HG03558 (cell line): Measurements from ENCODE around the gene SEMA6B.
"Not testable (repeated sequence)": the region's sequence is repeated elsewhere in the genome, so short reads cannot be mapped to it uniquely, and the experiment has no call there.

ENCODE experiments used
- ATAC-seq: cut with Tn5 transposase; IDR thresholded peaks from one replicate; pipeline ENCODE4 v1.9.1; 2021; ENCODE audit warnings: moderate number of reproducible peaks; ENCODE audit not compliant: unreplicated experiment; ENCODE audit errors: extremely low read depth

Gene SEMA6B

DNA sequence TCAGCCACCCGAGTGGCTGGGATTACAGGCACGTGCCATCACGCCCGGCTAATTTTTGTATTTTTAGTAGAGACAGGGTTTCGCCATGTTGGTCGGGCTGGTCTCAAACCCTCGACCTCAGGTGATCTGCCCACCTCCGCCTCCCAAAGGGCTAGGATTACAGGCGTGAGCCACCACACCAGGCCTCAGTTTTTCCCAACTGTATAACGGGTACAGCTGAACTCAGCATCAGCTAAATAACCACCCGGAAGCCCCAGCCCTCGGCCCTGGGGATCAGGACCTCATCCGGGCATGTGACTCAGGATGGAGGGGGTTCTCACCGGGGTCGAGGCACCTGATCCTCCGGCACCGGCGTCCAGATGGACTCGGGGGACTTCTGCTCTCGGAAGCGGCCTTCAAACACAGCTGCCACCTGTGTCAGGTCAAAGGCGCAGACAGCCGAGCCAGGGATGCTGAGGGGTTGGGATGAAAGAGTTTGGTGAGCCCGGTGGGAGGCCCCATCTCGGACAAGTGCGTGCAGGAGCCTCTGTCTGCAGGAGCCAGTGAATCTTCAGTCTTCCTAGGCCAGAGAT is 8.9 kb downstream of the SEMA6B start:
- no peak for ATAC-seq

DNA sequence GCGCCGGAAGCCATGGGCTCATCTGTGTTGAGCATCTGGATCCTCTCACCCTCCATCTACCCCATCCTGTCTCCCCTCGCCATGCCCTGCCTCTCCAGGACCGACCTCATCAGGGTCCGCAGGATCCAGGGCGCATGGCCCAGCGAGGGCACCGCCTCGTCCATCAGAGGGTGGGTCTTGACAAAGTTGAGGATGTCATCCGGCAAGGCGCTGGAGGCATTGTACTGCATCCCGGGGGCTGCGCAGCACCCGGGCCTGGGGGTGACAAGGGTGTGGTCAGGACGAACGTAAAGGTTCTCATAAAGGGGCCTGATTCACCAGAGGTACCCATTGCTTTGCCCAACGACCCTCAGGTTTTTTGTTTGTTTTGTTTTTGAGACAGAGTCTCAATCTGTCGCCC is 9.5 kb downstream of the SEMA6B start:
- ATAC-seq, result no peak

DNA sequence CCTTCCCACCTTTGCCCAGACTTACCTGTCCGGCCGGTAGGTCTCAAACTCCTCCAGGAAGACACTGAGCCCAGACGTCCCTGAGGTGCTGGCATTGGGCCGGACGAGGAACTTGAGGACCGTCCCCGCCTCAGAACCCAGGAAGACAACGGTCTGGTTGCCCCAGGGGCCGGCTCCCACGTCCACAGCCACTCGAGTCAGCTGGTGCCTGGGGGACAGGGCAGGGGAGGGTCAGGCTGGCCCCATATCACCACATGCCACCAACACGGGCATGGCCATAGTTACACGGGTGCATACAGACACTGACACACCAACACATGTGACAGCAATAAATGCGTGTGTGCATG is 11.3 kb downstream of the SEMA6B start:
- no peak for ATAC-seq

DNA sequence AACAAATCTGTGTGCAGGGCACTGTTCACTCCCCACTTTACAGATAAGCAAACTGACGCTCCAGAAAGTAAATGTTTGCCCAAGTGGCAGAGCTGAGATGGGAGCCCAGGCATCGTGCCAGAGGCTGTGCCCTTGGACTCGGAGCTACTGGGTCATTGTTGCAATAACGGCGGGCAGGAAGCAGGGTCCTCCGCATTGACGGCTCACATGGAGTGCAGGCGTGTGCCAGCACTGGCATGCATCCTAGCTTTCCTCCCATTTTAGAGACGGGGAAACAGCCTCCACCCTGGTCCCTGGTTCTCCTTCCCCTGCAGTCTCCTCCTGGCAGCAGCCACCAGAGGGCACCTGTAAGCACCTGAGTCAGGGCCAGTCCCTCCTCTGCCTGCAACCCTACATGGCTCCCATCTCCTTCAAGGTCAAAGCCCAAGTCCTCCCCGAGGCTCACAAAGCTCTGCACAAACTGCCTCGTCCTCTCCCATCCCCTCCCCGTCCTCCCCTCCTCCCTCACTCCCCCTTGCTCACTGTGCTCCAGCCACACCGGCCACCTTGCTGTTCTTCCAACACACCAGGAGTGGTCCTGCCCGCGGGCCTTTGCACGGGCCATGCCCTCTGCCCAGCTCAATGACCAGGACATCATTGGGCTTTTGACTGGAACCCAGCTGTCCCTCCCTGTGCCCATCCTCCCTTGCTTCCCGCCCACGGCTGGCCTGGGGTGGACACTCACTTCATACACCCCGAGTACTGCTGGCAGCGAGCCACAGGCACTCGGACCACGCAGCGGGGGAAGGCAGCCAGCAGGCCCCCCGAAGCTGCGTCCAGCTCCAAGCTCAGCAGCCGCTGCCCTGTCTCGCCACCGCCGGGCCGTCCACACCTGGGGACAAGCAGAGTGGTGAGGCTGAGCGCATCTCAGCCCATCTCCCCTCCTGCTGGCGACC is 11.9 kb downstream of the SEMA6B start:
- ATAC-seq, result no peak

DNA sequence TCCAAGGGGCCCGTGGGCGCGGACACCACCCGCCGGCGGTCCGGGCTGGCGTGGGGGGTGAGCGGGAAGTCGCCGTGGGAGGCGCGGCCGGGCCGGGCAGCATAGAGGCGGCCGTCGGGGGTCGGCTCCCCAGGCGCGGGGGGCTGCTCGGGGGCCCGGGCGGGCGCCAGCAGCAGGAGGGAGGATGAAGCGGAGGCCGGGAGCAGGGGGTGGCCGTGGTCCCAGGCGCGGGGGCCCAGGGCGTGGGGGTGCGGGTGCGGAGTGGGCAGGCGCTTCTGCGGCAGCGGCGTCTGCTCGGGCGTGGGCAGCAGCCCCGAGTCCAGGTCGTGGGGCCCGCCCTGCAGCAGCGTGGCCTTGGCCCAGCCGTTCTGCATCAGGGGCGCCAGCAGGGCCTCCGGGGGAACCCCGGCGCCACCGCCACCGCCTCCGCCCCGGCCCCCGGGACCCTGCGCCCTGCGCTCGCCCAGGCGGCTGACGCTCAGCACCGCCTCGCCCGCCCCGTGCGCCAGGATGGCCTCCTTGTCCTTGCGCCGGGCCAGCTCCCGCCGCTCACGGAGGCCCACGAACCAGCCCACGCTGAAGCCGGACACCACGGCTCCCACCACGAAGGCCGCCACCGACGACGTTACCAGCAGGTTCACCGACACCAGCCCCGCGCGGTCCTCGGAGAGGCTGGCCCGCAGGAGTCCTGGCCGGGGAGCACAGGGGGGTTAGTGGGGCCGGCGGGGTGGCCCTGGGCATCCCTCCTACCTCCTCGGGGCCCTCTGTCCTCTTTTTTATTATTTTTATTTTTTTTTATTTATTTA is 15.4 kb downstream of the SEMA6B start:
- ATAC-seq, result no peak

DNA sequence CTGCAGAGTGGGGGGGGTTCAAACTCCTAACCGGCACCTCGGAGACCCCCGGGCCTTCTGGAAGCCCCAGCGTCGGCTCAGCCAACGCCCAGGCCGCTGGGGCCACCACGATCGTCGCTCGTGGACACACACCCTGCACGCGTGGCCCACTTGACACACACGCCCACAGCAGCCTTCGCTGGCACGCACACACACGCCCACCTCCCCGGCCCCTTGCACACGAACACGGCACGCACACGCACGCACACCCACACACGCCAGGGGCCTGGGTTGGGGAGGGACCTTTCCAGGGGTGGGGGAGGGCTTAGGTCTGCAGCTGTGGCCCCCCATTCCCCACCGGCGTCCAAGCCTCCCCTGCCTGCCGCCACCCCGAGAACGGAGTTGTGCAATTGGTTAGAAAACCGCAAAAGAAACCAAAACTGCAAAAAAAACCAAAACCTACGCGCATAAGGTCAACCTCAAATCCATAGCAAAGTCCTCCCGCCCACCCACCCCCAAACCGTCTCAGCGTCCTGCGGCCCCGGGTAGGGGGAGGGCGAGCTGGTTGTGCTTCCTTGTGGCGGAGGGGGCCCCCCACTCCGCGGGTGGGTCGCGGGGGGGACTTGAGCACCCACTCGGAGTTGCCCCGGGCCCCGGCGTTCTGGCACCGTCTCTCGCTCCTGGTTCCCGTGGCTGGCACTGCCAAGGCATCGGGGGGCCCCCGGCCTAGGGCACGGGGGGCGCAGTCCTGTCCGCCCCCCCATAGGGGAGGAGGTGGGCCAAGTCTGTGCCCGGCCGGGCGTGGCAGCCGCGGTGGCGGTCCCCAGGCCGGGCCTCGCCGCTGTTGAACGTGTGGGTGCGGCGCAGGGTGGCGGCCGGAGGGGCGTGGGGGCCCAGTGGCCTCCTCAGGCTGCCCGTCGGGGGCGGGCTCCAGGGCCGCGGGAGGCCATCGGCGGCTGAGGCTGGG is 16.3 kb downstream of the SEMA6B start:
- no peak for ATAC-seq

DNA sequence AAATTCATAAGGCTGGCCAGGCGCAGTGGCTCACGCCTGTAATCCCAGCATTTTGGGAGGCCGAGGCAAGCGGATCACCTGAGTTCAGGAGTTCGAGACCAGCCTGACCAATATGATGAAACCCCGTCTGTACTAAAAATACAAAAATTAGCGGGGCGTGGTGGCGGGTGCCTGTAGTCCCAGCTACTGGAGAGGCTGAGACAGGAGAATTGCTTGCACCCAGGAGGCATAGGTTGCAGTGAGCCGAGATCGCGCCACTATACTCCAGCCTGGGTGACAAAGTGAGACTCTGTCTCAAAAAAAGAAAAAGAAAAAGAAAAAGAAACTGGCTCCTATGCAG is 17.7 kb downstream of the SEMA6B start:
- not testable (repeated sequence) for ATAC-seq

DNA sequence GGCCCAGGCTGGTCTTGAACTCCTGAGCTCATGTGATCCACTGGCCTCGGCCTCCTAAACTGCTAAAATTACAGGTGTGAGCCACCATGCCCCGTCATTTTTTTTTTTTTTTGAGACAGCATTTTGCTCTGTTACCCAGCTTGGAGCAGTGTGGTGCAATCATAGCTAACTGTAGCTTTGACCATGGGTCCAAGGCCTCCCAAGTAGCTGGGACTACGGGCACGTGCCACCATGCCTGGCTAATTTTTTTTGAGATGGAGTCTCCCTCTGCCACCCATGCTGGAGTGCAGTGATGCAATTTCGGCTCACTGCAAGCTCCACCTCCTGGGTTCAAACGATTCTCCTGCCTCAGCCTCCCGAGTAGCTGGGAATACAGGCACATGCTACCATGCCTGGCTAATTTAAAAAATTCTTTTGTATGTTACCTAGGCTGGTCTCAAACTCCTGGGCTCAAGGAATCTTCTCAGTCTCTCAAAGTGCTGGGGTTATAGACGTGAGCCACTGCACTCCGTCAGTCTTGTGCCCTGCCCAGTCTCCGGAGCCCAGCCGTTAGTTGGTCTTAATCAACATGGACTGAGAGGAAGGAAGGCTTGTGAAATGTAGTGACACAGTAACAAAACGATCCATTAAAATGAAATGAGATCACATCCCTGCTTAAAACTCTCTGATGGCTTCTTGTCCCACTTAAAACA is 18.2 kb downstream of the SEMA6B start:
- ATAC-seq, result no peak

DNA sequence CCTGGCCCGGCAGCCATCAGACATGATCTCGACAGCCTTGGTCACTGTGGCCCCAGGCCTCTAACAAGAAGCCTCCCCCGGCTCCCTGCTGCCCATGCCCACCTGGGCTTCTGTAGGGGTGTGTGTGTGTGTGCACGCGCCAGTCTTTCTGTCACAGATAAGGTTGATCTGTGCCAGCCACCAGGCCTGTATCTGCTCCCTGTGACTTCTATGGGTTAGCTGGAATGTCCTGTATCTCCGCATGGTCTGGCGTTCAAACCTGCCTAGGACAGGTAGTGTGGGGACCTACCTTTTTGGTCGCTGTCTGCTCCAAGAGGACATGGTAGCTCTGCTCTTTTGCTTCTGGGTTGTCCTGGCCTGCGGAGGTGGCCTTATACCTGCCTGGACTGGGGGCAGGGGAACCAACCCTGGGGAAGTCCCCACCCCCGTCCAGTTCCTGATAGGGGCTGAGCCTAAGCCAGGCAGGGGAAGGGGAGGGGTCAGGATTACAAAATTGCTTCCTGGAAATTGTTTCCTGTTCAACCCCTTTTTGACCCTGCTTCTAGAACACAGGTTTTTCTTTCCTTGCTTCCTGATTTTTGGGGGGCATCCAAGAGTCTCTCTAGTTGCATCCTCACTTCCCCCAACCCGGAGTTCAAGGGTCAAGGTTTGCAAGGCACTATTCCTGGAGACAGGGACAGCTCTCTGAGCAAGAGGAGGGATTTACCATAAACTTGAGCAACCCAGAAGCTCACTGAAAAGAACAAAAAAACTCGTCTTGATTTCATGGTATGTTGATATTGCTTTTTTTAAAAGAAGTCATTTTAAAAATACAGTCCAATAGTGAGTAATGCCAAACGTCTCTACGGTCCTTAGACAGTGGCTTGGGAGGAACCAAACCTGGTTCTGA is 19.5 kb downstream of the SEMA6B start, which contains the start of gene LRG1:
TSS of gene LRG1 (minus strand) at position 344 of the 889 bp plus-strand sequence. CDS start at position 321, 23 bp downstream.
- no peak for ATAC-seq

DNA sequence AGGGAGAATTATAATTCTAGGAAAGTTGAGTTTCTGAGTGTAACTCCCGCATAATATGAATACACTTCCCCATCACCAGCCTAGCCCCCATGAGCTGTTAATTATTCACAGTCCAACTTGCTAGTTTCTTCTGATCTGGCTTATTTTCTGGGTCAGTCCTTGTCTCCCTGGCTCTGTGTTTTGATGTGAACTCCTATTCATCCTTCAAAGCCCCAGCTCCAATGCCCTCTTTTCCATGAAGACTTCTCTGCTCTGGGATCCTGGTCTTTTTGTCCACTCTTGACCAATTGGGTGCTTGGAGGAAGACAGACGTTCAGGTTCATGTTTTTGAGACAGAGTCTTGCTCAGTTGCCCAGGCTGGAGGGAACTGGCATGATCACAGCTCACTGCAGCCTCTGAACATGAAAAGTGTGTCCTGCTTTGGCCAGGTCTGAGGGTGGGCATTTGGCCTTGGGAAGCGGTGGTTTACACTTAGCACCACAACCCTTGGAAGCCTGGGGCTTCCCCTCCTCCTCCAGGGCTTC is 20.3 kb downstream of the SEMA6B start:
- ATAC-seq, result no peak

DNA sequence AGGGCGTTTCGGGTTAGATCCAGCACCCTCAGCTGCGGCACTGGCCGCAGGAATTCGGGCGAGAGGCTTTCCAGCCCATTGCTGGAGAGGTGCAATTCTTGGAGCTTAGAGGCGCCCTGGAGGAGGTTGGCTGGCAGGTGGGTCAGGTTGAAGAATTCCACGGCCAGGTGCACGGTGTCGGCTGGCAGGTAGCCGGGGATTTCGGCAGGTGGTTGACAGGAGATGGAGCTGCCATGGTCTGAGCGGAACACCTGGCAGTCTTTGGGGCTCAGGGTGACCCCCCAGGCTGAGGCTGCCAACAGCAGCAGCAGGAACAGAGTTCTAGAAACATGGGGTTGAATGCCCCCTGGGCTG is 20.9 kb downstream of the SEMA6B start:
- no peak for ATAC-seq

DNA sequence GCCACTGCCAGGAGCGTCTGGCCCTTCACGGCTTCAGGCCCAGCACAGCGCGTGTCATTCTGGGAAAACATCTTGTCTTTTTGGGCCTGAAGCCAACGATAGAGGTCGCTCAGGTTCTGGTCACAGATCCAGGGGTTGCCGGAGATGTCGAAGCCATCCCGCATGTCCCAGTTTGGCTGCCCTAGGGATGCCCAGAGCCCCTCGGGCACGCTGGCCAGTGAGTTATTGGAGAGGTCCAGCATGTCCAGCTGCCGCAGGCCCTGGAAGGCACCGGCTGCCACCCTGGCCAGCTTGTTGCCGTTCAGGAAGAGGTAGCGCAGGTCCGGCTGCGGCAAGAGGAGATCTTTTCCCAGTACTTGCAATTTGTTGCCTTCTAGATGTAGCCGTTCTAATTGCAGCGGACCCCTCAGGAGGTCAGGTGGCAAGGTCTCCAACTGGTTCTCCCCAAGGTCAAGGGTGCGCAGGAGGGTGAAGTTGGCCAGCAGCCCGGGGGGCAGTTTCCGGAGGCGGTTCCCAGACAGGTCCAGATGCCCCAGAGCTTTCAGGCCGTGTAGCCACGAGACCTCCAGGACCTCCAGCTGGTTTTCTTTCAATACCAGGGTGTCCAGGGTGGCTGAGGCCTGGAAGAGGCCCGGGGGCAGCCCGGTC is 21.4 kb downstream of the SEMA6B start:
- no peak for ATAC-seq

DNA sequence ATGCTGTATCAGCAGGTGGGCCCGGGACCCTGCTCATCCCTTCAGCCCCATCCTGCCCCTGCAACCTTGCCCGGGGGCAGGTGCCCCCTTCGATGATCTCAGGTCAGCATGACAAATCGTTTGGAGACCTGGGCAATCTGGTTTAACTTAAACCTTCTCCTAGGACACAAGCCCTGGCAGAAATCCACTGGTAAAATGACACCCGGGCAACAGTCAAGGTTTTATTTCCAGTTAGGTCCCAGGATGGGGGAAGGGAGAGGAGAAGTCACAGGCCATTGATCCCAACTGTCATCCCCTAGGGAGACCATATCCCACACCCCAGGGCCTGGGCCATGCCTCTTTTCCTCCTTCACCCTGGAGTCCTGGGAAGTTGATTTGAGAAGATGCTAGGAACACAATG is 22.7 kb downstream of the SEMA6B start:
- no peak for ATAC-seq

DNA sequence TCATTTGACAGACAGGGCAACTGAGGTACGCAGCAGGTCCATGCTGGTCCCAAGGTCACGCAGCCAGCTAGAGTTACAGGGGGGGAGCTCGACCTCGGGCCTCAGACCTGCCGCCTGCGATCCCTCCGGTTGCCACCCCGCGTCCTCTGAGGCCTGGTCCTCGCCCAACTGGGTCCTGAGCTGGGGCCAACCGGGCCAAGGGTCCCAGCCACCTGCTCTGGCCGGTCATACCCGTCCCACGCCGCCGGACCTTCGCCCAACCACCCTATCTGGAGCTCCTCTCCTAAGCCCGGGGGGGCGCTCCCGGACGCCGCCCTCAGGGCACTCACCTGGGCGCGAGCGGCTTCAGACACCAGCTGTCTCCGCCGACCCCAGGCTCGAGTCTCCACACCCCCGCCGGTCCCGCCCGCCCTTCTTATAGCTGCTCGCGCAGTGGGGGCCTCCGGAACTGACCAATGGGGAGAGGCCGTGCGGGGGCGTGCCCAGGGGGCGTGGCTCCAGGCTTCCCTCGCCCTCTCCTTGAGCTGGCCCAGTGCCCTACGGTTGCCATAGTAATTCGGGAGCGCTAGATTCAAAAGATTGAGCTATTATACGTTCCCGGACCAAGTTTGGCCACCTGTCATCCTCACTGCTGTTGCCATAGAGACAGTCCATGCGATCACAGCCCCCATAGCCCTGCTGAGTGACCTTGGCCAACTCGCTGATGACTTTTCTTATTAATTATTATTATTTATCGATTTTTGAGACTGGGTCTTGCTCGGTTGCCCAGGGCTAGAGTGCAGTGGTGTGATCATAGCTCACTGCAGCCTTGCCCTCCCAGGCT is 24.4 kb downstream of the SEMA6B start, which contains the start of gene PLIN5:
TSS of gene PLIN5 (minus strand) at position 389 of the 823 bp plus-strand sequence. CDS start 1,150 bp downstream, outside the sequence.
- ATAC-seq, result no peak

DNA sequence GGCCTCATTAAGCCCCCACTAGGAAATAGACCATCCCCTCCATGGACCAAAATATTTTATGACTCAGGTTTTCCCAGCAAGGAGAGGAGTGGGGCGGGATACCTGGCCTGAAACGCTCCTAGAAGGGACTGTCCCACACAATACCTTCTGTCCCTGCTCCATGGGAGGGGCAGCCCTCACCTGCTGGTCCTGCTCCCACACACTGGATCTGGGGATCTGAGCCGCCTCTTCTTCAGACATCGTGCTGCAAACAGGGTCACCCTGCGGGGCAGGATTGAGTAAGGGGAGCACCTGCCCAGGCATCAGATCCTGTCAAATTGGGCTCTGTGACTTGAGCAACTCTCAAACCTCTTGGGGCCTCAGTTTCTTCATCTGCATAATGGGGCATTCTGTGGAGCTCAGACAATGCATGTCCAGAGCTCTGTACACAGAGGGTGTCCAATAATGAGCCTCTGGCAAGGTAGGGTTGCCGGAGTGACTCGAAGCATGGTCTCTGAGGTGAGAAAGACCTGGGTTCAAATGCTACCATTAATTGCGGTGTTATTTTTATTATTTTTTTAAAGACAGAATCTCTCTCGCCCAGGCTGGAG is 25.6 kb downstream of the SEMA6B start:
- ATAC-seq, result no peak

DNA sequence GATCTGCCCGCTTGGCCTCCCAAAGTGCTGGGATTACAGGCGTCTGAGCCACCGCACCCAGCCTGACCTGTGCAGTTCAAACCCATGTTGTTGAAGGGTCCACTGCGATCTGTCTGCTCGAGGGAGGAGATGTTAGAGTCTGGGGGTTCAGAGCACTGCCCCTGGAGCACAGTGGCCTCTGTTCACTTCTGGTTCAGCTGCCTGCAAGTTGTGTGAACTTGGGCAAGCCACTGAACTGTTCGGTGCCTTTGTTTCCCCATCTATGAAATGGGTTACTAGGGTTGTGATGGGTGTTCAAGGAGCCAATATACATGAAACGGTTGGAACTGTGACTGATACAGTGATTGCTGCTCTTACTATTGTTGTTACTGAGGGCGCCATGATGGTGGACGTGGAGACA is 26.1 kb downstream of the SEMA6B start:
- no peak for ATAC-seq
